ENCODE data around the gene TRPV3. TPM values are rescaled to one million over a fixed set of nuclear protein-coding genes. Genes with fewer than 3 reads are reported as not detected.

The TRPV3 gene
- total and polyA plus RNA-seq, 9 of the 15 experiments (the other 6 are each of a cell fraction or from before 2014, with no cell fraction given): 0.03 to 0.42 (median 0.11) TPM; not detected in 1

- Histone ChIP-seq H3K4me3 (no peak overlapping the region), H2AFZ (ENCODE audit: low read depth, low read length) (no peak overlapping the region), H3K27ac (ENCODE audit: extremely low read depth, low read depth, low read length) (no peak overlapping the region), H3K4me1 (replicated peaks in 1 of 2; ENCODE audit: control insufficient read depth in 2 of 2, insufficient read depth in 2 of 2, low read length in 2 of 2) (peaks cover 0 to 4% of the 10 kb centered on the region in 2 experiments; a peak in 1 of 5 replicates), H3K79me2 (ENCODE audit: control insufficient read depth, insufficient read depth, low read length) (no peaks in the 10 kb centered on the region), H3K27me3 (ENCODE audit: control insufficient read depth in 2 of 2, insufficient read depth in 2 of 2, low read length in 2 of 2) (peaks cover 8 to 50% of the 10 kb centered on the region in 2 experiments; a peak in 3 of 5 replicates), H4K20me1 (replicated peaks; ENCODE audit: control insufficient read depth, insufficient read depth, low read length) (no peaks in the 10 kb centered on the region), H3K9me3 (replicated peaks; ENCODE audit: control insufficient read depth, insufficient read depth, low read depth, low read length) (no peaks in the 10 kb centered on the region), H3K9ac (ENCODE audit: insufficient read depth in 1 of 2, low read depth in 2 of 2, low read length in 2 of 2) (no peak overlapping the region), H3K9me1 (ENCODE audit: control insufficient read depth, insufficient read depth, low read length) (no peaks in the 10 kb centered on the region), H3K4me2 (ENCODE audit: insufficient read depth, low read length) (no peak overlapping the region), H3K36me3 (ENCODE audit: control insufficient read depth, insufficient read depth, low read length) (no peaks in the 10 kb centered on the region)
- intact Hi-C loops (cut with micrococcal nuclease): no loop called here
- no TSS peak for BruUV-seq (replicated peaks)
- CTCF ChIA-PET (ENCODE audit: low intra/inter-chr PET ratio): no interaction called here
- no peak for TF ChIP-seq PHB (CRISPR knock-in tag; IDR thresholded peaks at IDR 0.05)
- no peak for TF ChIP-seq ZNF408 (CRISPR knock-in tag; IDR thresholded peaks at IDR 0.05; ENCODE audit: low read depth)
- no peak for FAIRE-seq
- DNase-seq (ENCODE audit: extremely low read depth in 1 of 4, low spot score in 3 of 4): no peak
- POLR2A ChIA-PET: no interaction called here
- ATAC-seq: no peak
- in situ Hi-C loops (cut with MboI): no loop called here
- 49% methylated on average over 15 of the region's 22 CpGs for WGBS (ENCODE audit: insufficient coverage, low coverage, missing lambda C conversion rate)
Measured at GRCh38 chr17:3589784-3590183, 32.2 kb upstream of the TRPV3 start.

GRCh38 chr17:3585826-3586225, 28.2 kb upstream of the TRPV3 start:
- no peaks in the 10 kb centered on the region; a peak in 1 of 5 replicates for H3K4me1 ChIP-seq (replicated peaks in 1 of 2; ENCODE audit: control insufficient read depth in 2 of 2, insufficient read depth in 2 of 2, low read length in 2 of 2)
- H3K36me3 ChIP-seq (ENCODE audit: control insufficient read depth, insufficient read depth, low read length): no peaks in the 10 kb centered on the region
- H3K9me3 ChIP-seq (replicated peaks; ENCODE audit: control insufficient read depth, insufficient read depth, low read depth, low read length): no peaks in the 10 kb centered on the region
- no peak for FAIRE-seq
- no peak overlapping the region for H3K4me2 ChIP-seq (ENCODE audit: insufficient read depth, low read length)
- intact Hi-C loops (cut with micrococcal nuclease): no loop called here
- DNase-seq (ENCODE audit: extremely low read depth in 1 of 4, low spot score in 3 of 4): no peak
- H3K27me3 ChIP-seq (ENCODE audit: control insufficient read depth in 2 of 2, insufficient read depth in 2 of 2, low read length in 2 of 2): peaks cover 0 to 17% of the 10 kb centered on the region in 2 experiments; a peak in 2 of 5 replicates
- H3K79me2 ChIP-seq (ENCODE audit: control insufficient read depth, insufficient read depth, low read length): no peaks in the 10 kb centered on the region
- no peaks in the 10 kb centered on the region for H3K9me1 ChIP-seq (ENCODE audit: control insufficient read depth, insufficient read depth, low read length)
- in situ Hi-C loops (cut with MboI): no loop called here
- H4K20me1 ChIP-seq (replicated peaks; ENCODE audit: control insufficient read depth, insufficient read depth, low read length): no peaks in the 10 kb centered on the region
- H3K9ac ChIP-seq (ENCODE audit: insufficient read depth in 1 of 2, low read depth in 2 of 2, low read length in 2 of 2): no peak overlapping the region; a peak in 1 of 4 replicates
- BruUV-seq (replicated peaks): no TSS peak
- POLR2A ChIA-PET: interaction anchor here (1.2 kb wide), 1 partner anchor 16 kb away, joined by 4 read pairs; no protein-coding TSS in a partner anchor
- ATAC-seq: no peak
- H2AFZ ChIP-seq (ENCODE audit: low read depth, low read length): no peak overlapping the region
- H3K4me3 ChIP-seq: no peak overlapping the region
- CTCF ChIA-PET (ENCODE audit: low intra/inter-chr PET ratio): no interaction called here
- no peak overlapping the region for H3K27ac ChIP-seq (ENCODE audit: extremely low read depth, low read depth, low read length)
- WGBS (ENCODE audit: insufficient coverage, low coverage, missing lambda C conversion rate): 29% methylated on average over 8 of the region's 17 CpGs
- TF ChIP-seq ESRRA (IDR thresholded peaks at IDR 0.05; ENCODE audit: borderline replicate concordance, low read depth) (no peak), PCBP1 (IDR thresholded peaks at IDR 0.05; ENCODE audit: low read depth, low read length, poor library complexity, severe bottlenecking) (no peak), MYBL2 (IDR thresholded peaks at IDR 0.05; ENCODE audit: low read depth) (no peak), MYBL2 (CRISPR knock-in tag; IDR thresholded peaks at IDR 0.05; ENCODE audit: borderline replicate concordance) (no peak), ZEB2 (IDR thresholded peaks at IDR 0.05) (no peak), KAT8 (IDR thresholded peaks at IDR 0.05; ENCODE audit: low read depth) (no peak), ZNF583 (CRISPR knock-in tag; IDR thresholded peaks at IDR 0.05) (no peak), RBM14 (IDR thresholded peaks at IDR 0.05; ENCODE audit: borderline replicate concordance, insufficient read depth, low read depth, low read length) (no peak), ZFP36 (IDR thresholded peaks at IDR 0.05; ENCODE audit: low read depth, low read length, partially characterized antibody) (no peak), RFX7 (CRISPR knock-in tag; IDR thresholded peaks at IDR 0.05) (no peak), ZNF174 (CRISPR knock-in tag; IDR thresholded peaks at IDR 0.05) (no peak), CGGBP1 (CRISPR knock-in tag; IDR thresholded peaks at IDR 0.05) (no peak)
- TF ChIP-seq, protein P1, sequence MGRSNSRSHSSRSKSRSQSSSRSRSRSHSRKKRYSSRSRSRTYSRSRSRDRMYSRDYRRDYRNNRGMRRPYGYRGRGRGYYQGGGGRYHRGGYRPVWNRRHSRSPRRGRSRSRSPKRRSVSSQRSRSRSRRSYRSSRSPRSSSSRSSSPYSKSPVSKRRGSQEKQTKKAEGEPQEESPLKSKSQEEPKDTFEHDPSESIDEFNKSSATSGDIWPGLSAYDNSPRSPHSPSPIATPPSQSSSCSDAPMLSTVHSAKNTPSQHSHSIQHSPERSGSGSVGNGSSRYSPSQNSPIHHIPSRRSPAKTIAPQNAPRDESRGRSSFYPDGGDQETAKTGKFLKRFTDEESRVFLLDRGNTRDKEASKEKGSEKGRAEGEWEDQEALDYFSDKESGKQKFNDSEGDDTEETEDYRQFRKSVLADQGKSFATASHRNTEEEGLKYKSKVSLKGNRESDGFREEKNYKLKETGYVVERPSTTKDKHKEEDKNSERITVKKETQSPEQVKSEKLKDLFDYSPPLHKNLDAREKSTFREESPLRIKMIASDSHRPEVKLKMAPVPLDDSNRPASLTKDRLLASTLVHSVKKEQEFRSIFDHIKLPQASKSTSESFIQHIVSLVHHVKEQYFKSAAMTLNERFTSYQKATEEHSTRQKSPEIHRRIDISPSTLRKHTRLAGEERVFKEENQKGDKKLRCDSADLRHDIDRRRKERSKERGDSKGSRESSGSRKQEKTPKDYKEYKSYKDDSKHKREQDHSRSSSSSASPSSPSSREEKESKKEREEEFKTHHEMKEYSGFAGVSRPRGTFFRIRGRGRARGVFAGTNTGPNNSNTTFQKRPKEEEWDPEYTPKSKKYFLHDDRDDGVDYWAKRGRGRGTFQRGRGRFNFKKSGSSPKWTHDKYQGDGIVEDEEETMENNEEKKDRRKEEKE (IDR thresholded peaks at IDR 0.05; ENCODE audit: borderline replicate concordance in 1 of 2, control insufficient read depth in 1 of 2, low read depth in 2 of 2, low read length in 1 of 2): no peak
